ENCODE data around the gene CACHD1. TPM values are rescaled to one million over a fixed set of nuclear protein-coding genes. Genes with fewer than 3 reads are reported as not detected.
"Not testable (repeated sequence)": the region's sequence is repeated elsewhere in the genome, so short reads cannot be mapped to it uniquely, and the experiment has no call there.

The CACHD1 gene
- total RNA-seq, 1 donor from 2014 or later: 4.2 TPM

DNA sequence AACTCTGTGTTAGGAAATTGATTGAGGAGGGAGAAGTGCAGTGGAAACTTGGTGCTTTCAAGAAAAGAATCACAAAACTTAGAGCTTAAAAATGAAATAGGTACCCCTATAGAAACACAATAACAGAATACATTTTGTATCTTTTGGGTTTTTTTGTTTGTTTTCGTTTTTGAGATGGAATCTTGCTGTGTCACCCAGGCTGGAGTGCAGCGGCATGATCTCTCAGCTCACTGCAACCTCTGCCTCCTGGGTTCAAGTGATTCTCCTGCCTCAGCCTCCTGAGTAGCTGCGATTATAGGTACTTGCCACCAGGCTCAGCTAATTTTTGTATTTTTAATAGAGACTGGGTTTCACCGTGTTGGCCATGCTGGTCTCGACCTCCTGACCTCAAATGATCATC lies 223.5 kb downstream of the CACHD1 start:
- DNase-seq (ENCODE audit: low read depth in 2 of 2): no peak

GRCh38 chr1:64696879-64697278 lies 226.9 kb downstream of the CACHD1 start:
- DNase-seq (ENCODE audit: low read depth in 2 of 2): no peak

DNA sequence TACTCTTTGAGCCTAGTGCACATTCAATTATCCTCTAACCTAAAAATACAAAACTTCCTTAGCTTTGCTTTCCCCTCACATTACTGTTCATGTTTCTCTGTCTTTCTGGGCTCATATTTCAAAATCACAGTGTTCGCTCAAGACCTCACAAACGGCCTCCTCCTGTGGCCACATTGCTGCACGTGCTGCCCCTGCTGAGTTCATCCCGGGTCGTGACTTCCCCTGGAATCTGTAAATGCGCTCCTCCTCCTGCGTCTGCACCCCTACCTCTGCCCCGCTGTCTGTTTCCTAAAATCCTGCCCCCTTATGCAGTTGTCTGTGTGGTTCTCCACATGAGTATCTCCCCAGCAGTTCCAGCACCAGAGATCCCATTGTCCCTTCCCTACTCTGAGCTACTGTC lies 229.4 kb downstream of the CACHD1 start:
- DNase-seq (ENCODE audit: low read depth in 2 of 2): no peak

GRCh38 chr1:64701071-64701470 lies 231.1 kb downstream of the CACHD1 start:
- DNase-seq (ENCODE audit: low read depth in 2 of 2): no peak

DNA sequence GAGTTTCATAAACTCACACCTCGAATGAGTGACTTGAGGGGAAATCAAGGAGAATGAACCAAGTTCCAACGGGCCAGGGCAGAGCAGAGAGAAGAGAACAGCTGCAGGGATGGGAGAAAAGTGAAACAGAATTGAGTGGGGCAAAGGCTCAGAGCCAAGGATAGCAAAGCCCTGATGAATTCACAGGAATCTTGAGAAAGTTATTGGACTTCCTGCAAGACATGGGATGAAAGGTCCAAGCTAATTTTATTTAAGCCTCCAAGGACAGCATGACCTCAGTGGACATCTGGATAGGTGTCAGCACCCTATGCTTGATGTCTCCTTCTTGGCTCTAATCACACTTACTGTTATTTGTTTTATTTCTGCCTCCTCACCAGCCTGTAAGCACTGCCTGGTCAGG lies 232.0 kb downstream of the CACHD1 start:
- DNase-seq (ENCODE audit: low read depth in 2 of 2): peak in 1 of 2 donors; percentile 3

- not testable (repeated sequence) for DNase-seq (ENCODE audit: low read depth in 2 of 2)
Measured at GRCh38 chr1:64702670-64703069, 232.7 kb downstream of the CACHD1 start.

DNA sequence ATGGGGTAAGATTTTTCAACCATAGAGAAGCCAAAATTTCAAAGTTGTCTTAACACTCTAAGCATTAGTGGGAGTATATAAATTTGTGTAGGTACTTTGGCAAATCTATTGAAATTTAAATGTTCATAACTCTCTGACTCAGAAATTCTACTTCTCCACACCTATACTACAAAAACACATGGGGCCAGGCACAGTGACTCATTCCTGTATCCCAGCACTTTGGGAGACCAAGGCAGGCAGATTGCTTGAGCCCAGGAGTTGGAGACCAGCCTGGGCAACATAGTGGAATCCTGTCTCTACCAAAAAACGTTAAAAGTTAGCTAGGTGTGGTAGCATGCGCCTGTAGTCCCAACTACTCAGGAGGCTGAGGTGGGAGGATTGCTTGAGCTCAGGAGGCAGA lies 233.7 kb downstream of the CACHD1 start:
- DNase-seq (ENCODE audit: low read depth in 2 of 2): no peak

- no peak for DNase-seq (ENCODE audit: low read depth in 2 of 2)
Measured at GRCh38 chr1:64705591-64705990, 235.7 kb downstream of the CACHD1 start.

GRCh38 chr1:64711266-64711665 lies 241.3 kb downstream of the CACHD1 start:
- DNase-seq (ENCODE audit: low read depth in 2 of 2): no peak

GRCh38 chr1:64712049-64712448 lies 242.1 kb downstream of the CACHD1 start:
- no peak for DNase-seq (ENCODE audit: low read depth in 2 of 2)

DNA sequence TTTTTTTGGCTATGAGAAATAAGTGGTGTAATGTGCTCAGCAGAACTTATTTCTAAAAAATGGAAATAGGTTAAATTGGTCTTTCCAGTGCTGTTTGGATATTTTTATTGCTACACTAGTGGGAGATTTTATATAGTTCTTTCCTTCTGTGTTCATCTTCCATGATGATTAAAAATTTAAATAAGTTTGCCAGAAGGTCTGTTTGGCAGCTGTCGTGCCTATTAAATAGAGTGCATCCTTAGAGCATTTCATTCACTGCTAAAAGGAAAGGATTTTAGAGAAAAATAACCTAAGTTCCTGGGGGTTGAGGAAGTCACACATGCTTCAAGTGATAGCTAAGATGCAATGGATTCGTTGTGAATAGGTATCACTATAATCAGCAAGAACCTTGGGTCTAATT lies 245.3 kb downstream of the CACHD1 start:
- DNase-seq (ENCODE audit: low read depth in 2 of 2): no peak

GRCh38 chr1:64721135-64721534 lies 251.2 kb downstream of the CACHD1 start:
- DNase-seq (ENCODE audit: low read depth in 2 of 2): no peak

- no peak for DNase-seq (ENCODE audit: low read depth in 2 of 2)
Measured at GRCh38 chr1:64721576-64722145, 251.7 kb downstream of the CACHD1 start.

DNA sequence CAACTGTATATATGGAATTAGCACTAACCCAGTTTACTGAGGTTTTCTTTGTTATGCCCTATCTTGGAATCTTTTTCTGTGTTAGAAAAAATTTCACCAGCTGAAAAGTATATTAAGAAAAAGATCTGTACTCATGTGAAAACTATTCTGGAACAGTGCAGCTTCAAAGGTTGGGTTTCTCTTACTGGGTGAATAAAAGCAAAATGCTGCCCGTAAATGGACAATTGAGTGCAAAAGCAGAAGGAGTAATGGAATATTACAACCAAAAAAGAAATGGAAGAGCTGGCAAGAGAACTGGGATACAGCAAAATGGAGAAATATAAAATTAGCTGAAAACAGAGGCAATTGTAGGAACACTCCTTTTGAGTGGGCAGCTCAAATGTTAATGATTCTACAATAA lies 257.9 kb downstream of the CACHD1 start:
- no peak for DNase-seq (ENCODE audit: low read depth in 2 of 2)

DNA sequence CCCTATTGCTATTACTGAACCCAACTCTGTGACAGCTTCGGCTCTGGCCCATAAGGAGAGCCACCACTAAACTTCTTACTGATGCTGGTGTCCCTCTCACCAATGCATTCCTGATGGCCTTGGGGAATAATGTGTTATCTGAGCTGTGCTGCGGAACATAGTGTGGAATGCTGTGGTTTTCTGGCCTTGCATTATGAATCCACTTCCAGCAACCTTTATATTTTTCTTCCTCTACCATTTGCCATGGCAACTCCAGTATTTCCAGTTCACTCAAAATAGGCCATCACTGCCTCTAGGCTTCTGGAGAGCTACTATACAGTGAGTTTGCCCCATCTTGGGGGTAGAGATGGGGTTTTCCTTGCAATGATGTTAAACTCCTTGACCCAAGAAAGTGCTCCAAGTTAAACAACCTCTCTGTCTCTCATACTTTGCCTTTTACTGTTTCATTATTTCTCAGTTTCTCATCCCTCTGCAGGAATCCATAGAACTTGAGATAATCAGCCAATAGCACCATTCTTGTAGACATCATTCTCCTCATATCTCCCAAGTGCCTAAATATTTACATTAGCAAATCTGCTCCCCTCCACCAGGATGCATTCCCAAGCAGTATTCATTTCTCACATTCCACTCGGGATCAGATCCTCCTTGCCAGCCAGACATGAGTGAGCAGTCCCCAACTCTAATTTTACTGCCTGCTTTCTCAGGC lies 263.8 kb downstream of the CACHD1 start:
- DNase-seq (ENCODE audit: low read depth in 2 of 2): no peak

- no peak for DNase-seq (ENCODE audit: low read depth in 2 of 2)
Measured at GRCh38 chr1:64734287-64734652, 264.3 kb downstream of the CACHD1 start.

DNA sequence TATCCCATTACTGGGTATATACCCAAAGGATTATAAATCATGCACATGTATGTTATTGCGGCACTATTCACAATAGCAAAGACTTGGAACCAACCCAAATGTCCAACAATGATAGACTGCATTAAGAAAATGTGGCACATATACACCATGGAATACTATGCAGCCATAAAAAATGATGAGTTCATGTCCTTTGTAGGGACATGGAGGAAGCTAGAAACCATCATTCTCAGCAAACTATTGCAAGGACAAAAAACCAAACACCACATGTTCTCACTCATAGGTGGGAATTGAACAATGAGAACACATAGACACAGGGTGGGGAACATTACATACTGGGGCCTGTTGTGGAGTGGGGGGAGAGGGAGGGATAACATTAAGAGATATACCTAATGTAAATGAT lies 270.8 kb downstream of the CACHD1 start:
- DNase-seq (ENCODE audit: low read depth in 2 of 2): not testable (repeated sequence)
